Endothelial cell of umbilical vein (primary cell): ENCODE data around the gene MAGEA2B. TPM values are rescaled to one million over a fixed set of nuclear protein-coding genes. Genes with fewer than 3 reads are reported as not detected.
"Not testable (repeated sequence)": the region's sequence is repeated elsewhere in the genome, so short reads cannot be mapped to it uniquely, and the experiment has no call there.

ENCODE experiments used
- Bru-seq: library from RNA; stranded (reverse); fragments of 400-500 nt; gene quantifications from one replicate; lab custom pipeline; 2021; lab: Mats Ljungman, UMichigan
- BruChase-seq, 2 experiments: library from RNA; stranded (reverse); fragments of 400-500 nt; gene quantifications; one replicate each; lab custom pipeline; 2021; lab: Mats Ljungman, UMichigan
- BruUV-seq: library from RNA; stranded (reverse); fragments of 400-500 nt; replicated peaks from 2 replicates; lab custom pipeline; 2021; lab: Mats Ljungman, UMichigan
- CTCF ChIA-PET: fragments of 300-600, 350-600 bp; sonication (Branson Sonifier 250); formaldehyde crosslinking; loops from one replicate; lab custom pipeline; 2021; ENCODE audit warnings: antibody characterized with exemption, inconsistent platforms; lab: Charles Lee
- POLR2A ChIA-PET: fragments of 300-600, 350-600 bp; sonication (Branson Sonifier 250); formaldehyde crosslinking; loops from one replicate; lab custom pipeline; 2021; ENCODE audit warnings: antibody characterized with exemption, inconsistent platforms; lab: Charles Lee
- DNase-seq: peaks from one replicate; pipeline ENCODE4 v3.0.0-alpha.2; 2011; ENCODE audit warnings: low read depth, low spot score
- FAIRE-seq: peaks from 2 replicates; lab custom pipeline; 2011; peaks lifted over from hg19 to GRCh38; lab: Jason Lieb, UNC
- H2AFZ ChIP-seq: 2 replicates; pipeline ENCODE4 v1.6.0; 2012; ENCODE audit warnings: low read depth, low read length, control low read depth, inconsistent platforms
- H3K27ac ChIP-seq: 2 replicates; pipeline ENCODE4 v1.5.1; 2011; ENCODE audit warnings: low read depth, mild to moderate bottlenecking, control low read depth, low read length, moderate library complexity; ENCODE audit not compliant: insufficient read depth
- H3K27me3 ChIP-seq, 2 experiments: 2 replicates each; pipeline versions ENCODE4 v1.6.0 to v1.6.1; 2011; ENCODE audit warnings: low read length in 2 of 2, mixed read lengths in 1 of 2; ENCODE audit not compliant: control insufficient read depth in 2 of 2, insufficient read depth in 2 of 2
- H3K36me3 ChIP-seq, 2 experiments: 2 replicates in 1 of 2; 3 replicates in 1 of 2; pipeline ENCODE4 v1.5.1; 2011; ENCODE audit warnings: low read length in 2 of 2, mild to moderate bottlenecking in 1 of 2, moderate library complexity in 1 of 2; ENCODE audit not compliant: control insufficient read depth in 2 of 2, insufficient read depth in 2 of 2; ENCODE audit errors: extremely low read depth in 1 of 2
- H3K4me1 ChIP-seq: 3 replicates; pipeline ENCODE4 v1.5.1; 2011; ENCODE audit warnings: mild to moderate bottlenecking, low read length; ENCODE audit not compliant: control insufficient read depth, insufficient read depth; ENCODE audit errors: extremely low read depth
- H3K4me2 ChIP-seq: 2 replicates; pipeline ENCODE4 v1.6.1; 2011; ENCODE audit warnings: low read length, control low read depth, mixed read lengths; ENCODE audit not compliant: insufficient read depth
- H3K4me3 ChIP-seq, 3 experiments: fragments of 200-600 bp in 1 of 3; sonication (generic), shearing (Covaris generic) in 1 of 3; replicated peaks in 1 of 3; 2 replicates each; pipeline ENCODE4 v1.5.1; 2011 to 2016; ENCODE audit warnings: control low read depth in 3 of 3, low read length in 3 of 3, mild to moderate bottlenecking in 2 of 3, inconsistent platforms in 1 of 3, low read depth in 1 of 3, moderate library complexity in 1 of 3; ENCODE audit not compliant: insufficient read depth in 1 of 3
- H3K79me2 ChIP-seq: 2 replicates; pipeline ENCODE4 v1.6.0; 2012; ENCODE audit warnings: low read length, inconsistent platforms; ENCODE audit not compliant: control insufficient read depth, insufficient read depth
- H3K9ac ChIP-seq: replicated peaks from 2 replicates; pipeline ENCODE3; 2011; ENCODE audit warnings: low read length, control low read depth; ENCODE audit not compliant: insufficient read depth; ENCODE audit errors: extremely low read depth
- H3K9me1 ChIP-seq: replicated peaks from 3 replicates; pipeline ENCODE4 v1.6.0; 2011; ENCODE audit warnings: mild to moderate bottlenecking, low read length; ENCODE audit not compliant: control insufficient read depth, insufficient read depth; ENCODE audit errors: extremely low read depth
- H3K9me3 ChIP-seq: replicated peaks from 2 replicates; pipeline ENCODE4 v1.5.1; 2012; ENCODE audit warnings: low read length, inconsistent platforms; ENCODE audit not compliant: control insufficient read depth, insufficient read depth
- H4K20me1 ChIP-seq: replicated peaks from 2 replicates; pipeline ENCODE3; 2011; ENCODE audit warnings: mild to moderate bottlenecking, low read length; ENCODE audit not compliant: control insufficient read depth, insufficient read depth; ENCODE audit errors: extremely low read depth
- EZH2 ChIP-seq: IDR thresholded peaks from 2 replicates; pipeline ENCODE4 v1.6.1; 2012; ENCODE audit warnings: borderline replicate concordance, low read depth, mild to moderate bottlenecking, moderate library complexity, low read length, inconsistent platforms; ENCODE audit not compliant: severe bottlenecking
- FOS ChIP-seq: IDR thresholded peaks from 2 replicates; pipeline ENCODE4 v1.6.1; 2011; ENCODE audit warnings: mild to moderate bottlenecking, low read length, moderate library complexity, borderline replicate concordance; ENCODE audit not compliant: insufficient read depth
- GATA2 ChIP-seq: IDR thresholded peaks from 2 replicates; pipeline ENCODE4 v1.7.0; 2011; ENCODE audit warnings: low read depth, mild to moderate bottlenecking, moderate library complexity, mixed read lengths, low read length; ENCODE audit not compliant: insufficient read length, insufficient read depth
- JUN ChIP-seq: IDR thresholded peaks from 2 replicates; pipeline ENCODE4 v1.6.1; 2011; ENCODE audit warnings: borderline replicate concordance, low read depth; ENCODE audit not compliant: insufficient read length, insufficient read depth
- MYC ChIP-seq: IDR thresholded peaks from one replicate; pipeline ENCODE4 v1.6.1; 2011; ENCODE audit warnings: mild to moderate bottlenecking, low read depth, low read length
- POLR2A ChIP-seq: IDR thresholded peaks from 2 replicates; pipeline ENCODE4 v1.6.1; 2012; ENCODE audit warnings: low read depth, mild to moderate bottlenecking, control low read depth, low read length
- POLR2AphosphoS5 ChIP-seq: IDR thresholded peaks from 2 replicates; pipeline ENCODE4 v1.6.1; 2012; ENCODE audit warnings: low read depth, mild to moderate bottlenecking, control low read depth, low read length, moderate library complexity; ENCODE audit not compliant: insufficient read depth
- dilution Hi-C: fragments of 300-500 bp; cut with MboI; formaldehyde crosslinking; loops from one replicate; pipeline ENCODE4 v1.15.0; 2019; ENCODE audit warnings: low sequenced_read_pairs; ENCODE audit not compliant: extremely low pct_ligation_motif_present
- intact Hi-C: fragments of 100-400 bp; cut with micrococcal nuclease; formaldehyde crosslinking; loops from one replicate; pipeline ENCODE4 v1.10.0; 2022
- long read RNA-seq: library from polyadenylated mRNA; stranded (forward); transcript quantifications from one replicate; pipeline ENCODE4 v2.0.0, GENCODE V29; 2021
- polyA minus RNA-seq, 3 experiments: library from RNA; depleted of rRNA, polyadenylated mRNA; stranded (reverse); fragments of >200 nt; gene quantifications; 1 replicate in 1 of 3; 2 replicates in 2 of 3; pipeline ENCODE4 v1.2.3, GENCODE V29; 2011
- polyA plus RNA-seq, 4 experiments: library from polyadenylated mRNA; depleted of rRNA in 3 of 4; stranded (reverse) in 3 of 4; unstranded in 1 of 4; fragments of >200 nt; gene quantifications; 2 replicates each; pipeline versions ENCODE4 v1.2.1 to v1.2.3, GENCODE V29; 2011 to 2012; ENCODE audit warnings: missing spikeins in 1 of 4
- total RNA-seq: library from RNA; stranded (reverse); gene quantifications from 2 replicates; pipeline ENCODE4 v1.2.3, GENCODE V29; 2021
- TF ChIP-seq, protein P1 (sequence below), 2 donors: IDR thresholded peaks; 1 replicate in 1 of 2; 2 replicates in 1 of 2; pipeline ENCODE4 v1.5.1; 2011; ENCODE audit warnings: low read length in 2 of 2, mild to moderate bottlenecking in 2 of 2, moderate library complexity in 2 of 2, control low read depth in 1 of 2, inconsistent platforms in 1 of 2, low read depth in 1 of 2; ENCODE audit not compliant: insufficient read depth in 1 of 2; ENCODE audit errors: extremely low read depth in 1 of 2
- TF ChIP-seq, protein P2 (sequence below): IDR thresholded peaks from 2 replicates; pipeline ENCODE4 v1.6.1; 2011; ENCODE audit not compliant: insufficient read depth, insufficient read length

The MAGEA2B gene, protein sequence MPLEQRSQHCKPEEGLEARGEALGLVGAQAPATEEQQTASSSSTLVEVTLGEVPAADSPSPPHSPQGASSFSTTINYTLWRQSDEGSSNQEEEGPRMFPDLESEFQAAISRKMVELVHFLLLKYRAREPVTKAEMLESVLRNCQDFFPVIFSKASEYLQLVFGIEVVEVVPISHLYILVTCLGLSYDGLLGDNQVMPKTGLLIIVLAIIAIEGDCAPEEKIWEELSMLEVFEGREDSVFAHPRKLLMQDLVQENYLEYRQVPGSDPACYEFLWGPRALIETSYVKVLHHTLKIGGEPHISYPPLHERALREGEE
- total RNA-seq (not detected in 2 replicates), polyA plus RNA-seq (not detected in 2 replicates), polyA minus RNA-seq (0.30 TPM in 1 of 2 replicates, not detected in the other), Bru-seq, nascent RNA (not detected), BruChase-seq, experiment 1, labeled RNA remaining after a 6-hour chase (not detected), BruChase-seq, experiment 2, labeled RNA remaining after a 2-hour chase (not detected)
- not detected in 2 replicates for polyA plus RNA-seq (2011; cell fraction: cytosol; rRNA removed)
- polyA plus RNA-seq (2011; cell fraction: nucleus; rRNA removed) = not detected in 2 replicates
- polyA plus RNA-seq (2012) = not detected in 2 replicates
- not detected for polyA minus RNA-seq (2011; cell fraction: cytosol; rRNA and poly(A)+ RNA removed)
- polyA minus RNA-seq (2011; cell fraction: nucleus; rRNA and poly(A)+ RNA removed) = not detected in 2 replicates
- long read RNA-seq = 0 reads

DNA sequence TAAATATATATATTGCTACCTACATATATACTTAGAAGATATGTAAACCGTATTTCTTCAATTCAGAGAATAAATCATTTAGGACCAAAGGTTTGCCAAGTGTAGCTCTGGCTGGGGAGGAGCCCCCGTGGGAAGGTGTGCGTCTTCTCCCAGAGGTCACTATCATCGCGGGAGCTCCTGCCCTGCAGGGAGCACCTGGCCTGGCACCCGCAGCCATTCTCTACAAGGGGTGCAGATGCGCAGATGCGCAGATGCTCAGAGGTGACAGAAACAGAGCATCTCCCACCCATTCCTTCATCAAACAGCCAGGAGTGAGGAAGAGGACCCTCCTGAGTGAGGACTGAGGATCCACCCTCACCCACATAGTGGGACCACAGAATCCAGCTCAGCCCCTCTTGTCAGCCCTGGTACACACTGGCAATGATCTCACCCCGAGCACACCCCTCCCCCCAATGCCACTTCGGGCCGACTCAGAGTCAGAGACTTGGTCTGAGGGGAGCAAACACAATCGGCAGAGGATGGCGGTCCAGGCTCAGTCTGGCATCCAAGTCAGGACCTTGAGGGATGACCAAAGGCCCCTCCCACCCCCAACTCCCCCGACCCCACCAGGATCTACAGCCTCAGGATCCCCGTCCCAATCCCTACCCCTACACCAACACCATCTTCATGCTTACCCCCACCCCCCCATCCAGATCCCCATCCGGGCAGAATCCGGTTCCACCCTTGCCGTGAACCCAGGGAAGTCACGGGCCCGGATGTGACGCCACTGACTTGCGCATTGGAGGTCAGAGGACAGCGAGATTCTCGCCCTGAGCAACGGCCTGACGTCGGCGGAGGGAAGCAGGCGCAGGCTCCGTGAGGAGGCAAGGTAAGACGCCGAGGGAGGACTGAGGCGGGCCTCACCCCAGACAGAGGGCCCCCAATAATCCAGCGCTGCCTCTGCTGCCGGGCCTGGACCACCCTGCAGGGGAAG lies at the start of gene MAGEA2B:
TSS of gene MAGEA2B (plus strand) at position 814 of the 973 bp plus-strand sequence. CDS start 2,479 bp downstream, outside the sequence.
- FAIRE-seq, BruUV-seq, H3K9me3 ChIP-seq, H3K9ac ChIP-seq, H3K27me3 ChIP-seq, dilution Hi-C loops, CTCF ChIA-PET, H3K79me2 ChIP-seq, H3K4me3 ChIP-seq, intact Hi-C loops, H3K4me2 ChIP-seq, POLR2A ChIA-PET, H2AFZ ChIP-seq, H3K4me1 ChIP-seq, H3K9me1 ChIP-seq, H3K36me3 ChIP-seq, H4K20me1 ChIP-seq, DNase-seq, H3K27ac ChIP-seq: not testable (repeated sequence)

DNA sequence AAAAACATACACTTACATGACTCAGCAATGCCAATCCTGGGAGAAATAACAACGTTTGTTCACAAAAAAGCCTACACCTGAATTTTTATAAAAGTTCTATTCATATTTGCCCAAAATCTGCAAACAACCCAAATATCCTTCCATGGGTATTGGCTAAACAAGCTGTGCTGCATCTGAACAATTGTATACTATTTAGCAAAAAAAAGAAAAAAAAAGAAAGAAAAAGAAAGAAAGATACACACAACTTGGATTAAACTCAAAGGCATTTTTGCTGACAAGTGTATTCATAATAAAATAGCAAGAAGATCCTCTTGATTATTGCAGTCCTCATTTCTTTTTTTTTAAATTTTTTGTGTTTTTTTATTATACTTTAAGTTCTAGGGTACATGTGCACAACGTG lies 40.3 kb upstream of the MAGEA2B start:
- Histone ChIP-seq H3K9ac (no peak overlapping the region), H3K27ac (no peak overlapping the region), H3K4me1 (no peaks in the 10 kb centered on the region), H2AFZ (no peak overlapping the region), H3K9me3 (no peaks in the 10 kb centered on the region), H3K79me2 (no peaks in the 10 kb centered on the region), H4K20me1 (no peaks in the 10 kb centered on the region), H3K36me3 (no peaks in the 10 kb centered on the region), H3K4me2 (no peak overlapping the region), H3K27me3 (no peaks in the 10 kb centered on the region), H3K9me1 (no peaks in the 10 kb centered on the region), H3K4me3 (no peak overlapping the region)
- DNase-seq (no peak), FAIRE-seq (no peak)
- dilution Hi-C loops = no loop called here
- ChIA-PET CTCF (no interaction called here), POLR2A (no interaction called here)
- intact Hi-C loops = no loop called here
- TF ChIP-seq JUN = no peak
- TF ChIP-seq EZH2 = no peak
- no peak for TF ChIP-seq POLR2AphosphoS5
- TF ChIP-seq MYC = no peak
- no peak for TF ChIP-seq GATA2
- TF ChIP-seq POLR2A = no peak
- TF ChIP-seq, protein P1, sequence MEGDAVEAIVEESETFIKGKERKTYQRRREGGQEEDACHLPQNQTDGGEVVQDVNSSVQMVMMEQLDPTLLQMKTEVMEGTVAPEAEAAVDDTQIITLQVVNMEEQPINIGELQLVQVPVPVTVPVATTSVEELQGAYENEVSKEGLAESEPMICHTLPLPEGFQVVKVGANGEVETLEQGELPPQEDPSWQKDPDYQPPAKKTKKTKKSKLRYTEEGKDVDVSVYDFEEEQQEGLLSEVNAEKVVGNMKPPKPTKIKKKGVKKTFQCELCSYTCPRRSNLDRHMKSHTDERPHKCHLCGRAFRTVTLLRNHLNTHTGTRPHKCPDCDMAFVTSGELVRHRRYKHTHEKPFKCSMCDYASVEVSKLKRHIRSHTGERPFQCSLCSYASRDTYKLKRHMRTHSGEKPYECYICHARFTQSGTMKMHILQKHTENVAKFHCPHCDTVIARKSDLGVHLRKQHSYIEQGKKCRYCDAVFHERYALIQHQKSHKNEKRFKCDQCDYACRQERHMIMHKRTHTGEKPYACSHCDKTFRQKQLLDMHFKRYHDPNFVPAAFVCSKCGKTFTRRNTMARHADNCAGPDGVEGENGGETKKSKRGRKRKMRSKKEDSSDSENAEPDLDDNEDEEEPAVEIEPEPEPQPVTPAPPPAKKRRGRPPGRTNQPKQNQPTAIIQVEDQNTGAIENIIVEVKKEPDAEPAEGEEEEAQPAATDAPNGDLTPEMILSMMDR (IDR thresholded peaks at IDR 0.05; ENCODE audit: extremely low read depth in 1 of 2, insufficient read depth in 1 of 2, low read depth in 1 of 2, low read length in 2 of 2) = no peak
- TF ChIP-seq FOS = no peak
- TF ChIP-seq, protein P2, sequence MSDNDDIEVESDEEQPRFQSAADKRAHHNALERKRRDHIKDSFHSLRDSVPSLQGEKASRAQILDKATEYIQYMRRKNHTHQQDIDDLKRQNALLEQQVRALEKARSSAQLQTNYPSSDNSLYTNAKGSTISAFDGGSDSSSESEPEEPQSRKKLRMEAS = no peak
- no TSS peak for BruUV-seq
